Keratinocyte (primary cell): ENCODE results near the gene TSPYL2.

Source experiments
- CTCF ChIP-seq, 3 experiments: IDR thresholded peaks in 1 of 3; conservative IDR thresholded peaks in 1 of 3; optimal IDR thresholded peaks in 1 of 3; 2 replicates in 2 of 3; 3 replicates in 1 of 3; pipeline versions ENCODE3 to v1.5.1; 2011; ENCODE audit warnings: low read length in 3 of 3, mild to moderate bottlenecking in 3 of 3, moderate library complexity in 2 of 3, control low read depth in 1 of 3, inconsistent platforms in 1 of 3; ENCODE audit not compliant: insufficient read depth in 2 of 3; ENCODE audit errors: extremely low read depth in 1 of 3
- EZH2 ChIP-seq: IDR thresholded peaks from one replicate; pipeline ENCODE4 v1.6.1; 2012; ENCODE audit warnings: inconsistent platforms, mild to moderate bottlenecking, low read length, moderate library complexity

GRCh38 chrX:53048169-53049126 lies 33.7 kb upstream of the TSPYL2 start, which contains the start of gene GPR173:
- no peak for TF ChIP-seq EZH2
- no peak for TF ChIP-seq CTCF (optimal IDR thresholded peaks at IDR 0.05 in 1 of 3, IDR thresholded peaks at IDR 0.05 in 1 of 3, conservative IDR thresholded peaks at IDR 0.05 in 1 of 3; ENCODE audit: extremely low read depth in 1 of 3, insufficient read depth in 2 of 3, low read length in 3 of 3)
